ENCODE measurements around the gene THRB. TPM values are rescaled to one million over a fixed set of nuclear protein-coding genes. Genes with fewer than 3 reads are reported as not detected.

The THRB gene
- total and polyA plus RNA-seq, 2 experiments from 2014 or later = 26.8 to 60.0 TPM

DNA sequence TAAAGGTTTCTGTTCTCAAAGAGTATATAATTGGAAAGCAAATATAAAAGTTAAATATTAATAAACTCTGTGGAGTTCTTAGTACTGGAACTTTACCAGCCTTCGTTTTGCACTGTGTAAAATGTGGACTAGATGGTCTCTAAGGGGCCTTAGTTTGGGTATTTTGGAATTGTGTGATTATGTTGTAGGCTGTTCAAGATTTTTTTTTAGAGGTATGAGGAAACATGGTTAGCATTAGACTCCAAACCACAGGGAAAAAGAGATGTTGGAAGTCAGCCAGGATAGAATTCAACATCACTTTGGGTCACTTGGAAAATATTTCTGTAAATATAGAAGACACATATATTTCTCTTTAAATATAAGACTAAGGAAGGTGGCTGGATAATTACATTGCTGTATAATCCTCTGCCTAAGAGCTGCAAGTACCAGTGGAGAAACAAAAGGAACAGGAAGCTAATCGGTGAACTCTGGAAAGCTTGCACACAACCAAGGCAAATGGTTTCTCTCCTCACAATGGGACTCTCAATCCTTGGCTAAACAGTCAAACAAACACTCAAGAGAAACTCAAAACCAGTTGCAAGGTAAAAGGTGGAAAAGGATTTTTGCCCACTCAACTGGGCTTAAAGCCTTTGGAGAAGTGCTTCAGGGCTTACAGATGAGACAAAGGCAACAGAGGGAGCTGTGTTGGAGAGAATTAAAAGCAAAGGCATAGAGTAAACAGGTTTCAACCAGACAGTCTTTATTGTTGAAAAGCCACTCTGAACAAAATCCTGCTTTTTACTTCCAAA is 407.8 kb downstream of the THRB start:
- TF ChIP-seq EZH2phosphoT487 (IDR thresholded peaks at IDR 0.05; ENCODE audit: low read depth, severe bottlenecking, unreplicated experiment) (no peak), EZH2 (IDR thresholded peaks at IDR 0.05; ENCODE audit: borderline replicate concordance) (no peak), CTCF (IDR thresholded peaks at IDR 0.05; ENCODE audit: poor library complexity) (no peak)
- Histone ChIP-seq H4K20me1 (ENCODE audit: insufficient read depth, poor library complexity, severe bottlenecking) (no peaks in the 10 kb centered on the region), H3K4me2 (peak overlapping the region; percentile 54), H3K4me1 (ENCODE audit: insufficient read depth) (peaks cover 15% of the 10 kb centered on the region), H3K36me3 (replicated peaks; ENCODE audit: insufficient read depth, low read depth) (no peaks in the 10 kb centered on the region), H3K79me2 (no peaks in the 10 kb centered on the region), H3K27me3 (no peaks in the 10 kb centered on the region), H3K27ac (peak overlapping the region; percentile 63), H2AFZ (peak overlapping the region; percentile 18), H3K9me2 (replicated peaks; ENCODE audit: insufficient read depth) (no peaks in the 10 kb centered on the region), H3K9me3 (ENCODE audit: low read depth) (no peaks in the 10 kb centered on the region), H3K4me3 (no peak overlapping the region)
- WGBS (ENCODE audit: low lambda C conversion rate, missing lambda C conversion rate) = 35% methylated on average over 2 of the region's 2 CpGs
- DNase-seq (ENCODE audit: low spot score) = peak; percentile 17

DNA sequence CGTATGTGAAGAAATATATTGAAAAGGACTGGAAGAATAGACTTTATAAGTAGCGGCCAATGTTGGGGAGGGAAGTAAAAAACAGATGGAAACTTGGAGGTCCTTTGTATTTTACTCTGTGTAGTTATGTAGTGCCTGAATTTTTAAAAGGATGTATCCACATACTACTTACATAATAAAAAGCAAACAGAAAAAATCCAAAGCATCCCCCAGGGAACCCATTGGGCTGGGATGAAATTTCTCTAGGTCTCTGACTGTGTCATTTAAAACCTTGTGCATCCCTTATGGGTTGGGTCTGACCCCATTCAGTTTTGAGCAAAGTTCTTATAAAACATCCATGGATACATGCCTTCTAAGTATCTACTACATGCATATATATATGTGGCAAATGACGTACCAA is 408.4 kb downstream of the THRB start:
- H3K4me2 ChIP-seq = peak overlapping the region; percentile 54

GRCh38 chr3:24072193-24072592 is 422.5 kb downstream of the THRB start:
- Histone ChIP-seq H3K27me3 (no peaks in the 10 kb centered on the region), H3K79me2 (no peaks in the 10 kb centered on the region), H4K20me1 (ENCODE audit: insufficient read depth, poor library complexity, severe bottlenecking) (no peaks in the 10 kb centered on the region), H3K27ac (no peak overlapping the region), H3K4me1 (ENCODE audit: insufficient read depth) (no peaks in the 10 kb centered on the region), H3K9me3 (ENCODE audit: low read depth) (no peaks in the 10 kb centered on the region), H3K4me3 (no peak overlapping the region), H3K9me2 (replicated peaks; ENCODE audit: insufficient read depth) (no peaks in the 10 kb centered on the region), H3K4me2 (no peak overlapping the region), H3K36me3 (replicated peaks; ENCODE audit: insufficient read depth, low read depth) (no peaks in the 10 kb centered on the region), H2AFZ (no peak overlapping the region)
- TF ChIP-seq CTCF (IDR thresholded peaks at IDR 0.05; ENCODE audit: poor library complexity) (no peak), EZH2phosphoT487 (IDR thresholded peaks at IDR 0.05; ENCODE audit: low read depth, severe bottlenecking, unreplicated experiment) (no peak), EZH2 (IDR thresholded peaks at IDR 0.05; ENCODE audit: borderline replicate concordance) (no peak)
- 92% methylated on average over 4 of the region's 4 CpGs for WGBS (ENCODE audit: low lambda C conversion rate, missing lambda C conversion rate)
- DNase-seq (ENCODE audit: low spot score) = no peak

More for the DNA sequence above, 408.4 kb downstream of the THRB start:
- Histone ChIP-seq H3K9me2 (replicated peaks; ENCODE audit: insufficient read depth) (no peaks in the 10 kb centered on the region), H3K79me2 (no peaks in the 10 kb centered on the region), H3K4me1 (ENCODE audit: insufficient read depth) (peaks cover 15% of the 10 kb centered on the region), H3K36me3 (replicated peaks; ENCODE audit: insufficient read depth, low read depth) (no peaks in the 10 kb centered on the region), H3K27ac (peak overlapping the region; percentile 63), H3K9me3 (ENCODE audit: low read depth) (no peaks in the 10 kb centered on the region), H3K27me3 (no peaks in the 10 kb centered on the region), H2AFZ (no peak overlapping the region), H4K20me1 (ENCODE audit: insufficient read depth, poor library complexity, severe bottlenecking) (no peaks in the 10 kb centered on the region), H3K4me3 (no peak overlapping the region)
- no peak for DNase-seq (ENCODE audit: low spot score)
- 78% methylated on average over 3 of the region's 3 CpGs for WGBS (ENCODE audit: low lambda C conversion rate, missing lambda C conversion rate)
- no peak for TF ChIP-seq EZH2phosphoT487 (IDR thresholded peaks at IDR 0.05; ENCODE audit: low read depth, severe bottlenecking, unreplicated experiment)
- TF ChIP-seq CTCF (IDR thresholded peaks at IDR 0.05; ENCODE audit: poor library complexity) = no peak
- no peak for TF ChIP-seq EZH2 (IDR thresholded peaks at IDR 0.05; ENCODE audit: borderline replicate concordance)
